ENCODE measurements around the gene RACK1. TPM values are rescaled to one million over a fixed set of nuclear protein-coding genes. Genes with fewer than 3 reads are reported as not detected.
"Not testable (repeated sequence)": the region's sequence is repeated elsewhere in the genome, so short reads cannot be mapped to it uniquely, and the experiment has no call there.

Gene RACK1
- total RNA-seq, 2 experiments from 2014 or later = 2,724 to 3,901 TPM

DNA sequence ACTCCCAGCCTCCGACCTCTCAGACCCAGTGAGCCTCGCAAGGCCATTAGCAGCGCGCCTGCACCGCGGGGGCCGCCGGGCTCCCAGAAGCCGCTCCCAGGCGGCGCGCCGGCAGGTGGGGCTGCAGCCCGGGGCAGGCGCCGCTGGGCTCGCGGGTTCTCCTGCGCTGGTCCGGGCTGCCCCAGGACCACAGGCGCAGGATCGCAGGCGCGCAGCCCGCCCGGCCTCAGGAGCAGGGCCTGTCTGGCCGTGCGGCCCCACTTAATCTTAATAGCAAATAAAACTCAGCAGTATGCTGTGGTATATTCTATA is 29.7 kb upstream of the RACK1 start:
- DNase-seq = peak; percentile 47
- CTCF ChIA-PET; POLR2A ChIA-PET; H3K27me3 Mint-ChIP-seq; H3K36me3 Mint-ChIP-seq (ENCODE audit: low read depth); intact Hi-C loops (cut with DNase I, micrococcal nuclease); H3K4me3 Mint-ChIP-seq; H3K27ac Mint-ChIP-seq; H3K9me3 Mint-ChIP-seq (ENCODE audit: low read depth); H3K4me1 Mint-ChIP-seq; ATAC-seq: not testable (repeated sequence)

DNA sequence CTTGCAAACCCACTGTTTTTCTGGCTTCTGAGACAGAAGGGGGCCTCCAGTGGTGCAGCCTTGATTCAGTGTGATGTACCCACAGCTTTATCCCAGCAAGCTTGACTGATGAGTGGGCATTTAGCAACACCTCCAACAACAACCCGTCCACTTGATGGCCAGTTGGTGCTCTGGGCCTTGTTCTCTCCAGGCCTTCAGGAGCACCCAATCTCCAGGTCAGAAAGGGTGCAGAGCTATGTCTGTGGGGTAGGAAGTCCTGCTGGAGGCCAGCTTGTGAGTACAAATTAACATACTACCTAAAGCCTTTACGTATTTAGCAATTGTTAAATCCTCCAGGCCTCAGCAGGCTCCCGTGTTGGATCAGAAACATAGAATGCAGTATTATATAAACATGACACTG is 27.4 kb upstream of the RACK1 start:
- POLR2A ChIA-PET = no interaction called here
- ATAC-seq (no peak), DNase-seq (no peak)
- Mint-ChIP-seq H3K36me3 (ENCODE audit: low read depth) (no peaks in the 10 kb centered on the region), H3K27me3 (no peaks in the 10 kb centered on the region), H3K9me3 (ENCODE audit: low read depth) (no peaks in the 10 kb centered on the region), H3K4me1 (no peaks in the 10 kb centered on the region), H3K27ac (no peak overlapping the region), H3K4me3 (no peak overlapping the region)
- intact Hi-C loops (cut with DNase I, micrococcal nuclease) = no loop called here
- CTCF ChIA-PET = no interaction called here

DNA sequence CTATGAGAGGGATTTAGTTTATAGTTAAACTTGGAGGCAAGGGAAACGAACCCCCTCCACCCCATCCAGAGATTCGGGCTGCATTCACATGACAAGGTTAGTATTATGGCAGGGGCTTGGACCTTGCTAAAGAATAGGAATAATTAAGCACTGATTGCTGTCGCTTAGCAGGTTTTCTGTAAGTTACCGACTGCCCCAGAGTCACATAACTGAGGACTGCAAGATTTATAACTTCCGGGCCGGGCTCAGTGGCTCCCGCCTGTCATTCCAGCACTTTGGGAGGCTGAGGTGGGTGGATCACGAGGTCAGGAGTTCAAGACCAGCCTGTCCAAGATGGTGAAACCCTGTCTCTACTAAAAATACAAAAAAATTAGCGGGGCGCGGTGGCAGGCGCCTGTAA is 24.2 kb upstream of the RACK1 start:
- intact Hi-C loops (cut with DNase I, micrococcal nuclease); CTCF ChIA-PET: not testable (repeated sequence)

DNA sequence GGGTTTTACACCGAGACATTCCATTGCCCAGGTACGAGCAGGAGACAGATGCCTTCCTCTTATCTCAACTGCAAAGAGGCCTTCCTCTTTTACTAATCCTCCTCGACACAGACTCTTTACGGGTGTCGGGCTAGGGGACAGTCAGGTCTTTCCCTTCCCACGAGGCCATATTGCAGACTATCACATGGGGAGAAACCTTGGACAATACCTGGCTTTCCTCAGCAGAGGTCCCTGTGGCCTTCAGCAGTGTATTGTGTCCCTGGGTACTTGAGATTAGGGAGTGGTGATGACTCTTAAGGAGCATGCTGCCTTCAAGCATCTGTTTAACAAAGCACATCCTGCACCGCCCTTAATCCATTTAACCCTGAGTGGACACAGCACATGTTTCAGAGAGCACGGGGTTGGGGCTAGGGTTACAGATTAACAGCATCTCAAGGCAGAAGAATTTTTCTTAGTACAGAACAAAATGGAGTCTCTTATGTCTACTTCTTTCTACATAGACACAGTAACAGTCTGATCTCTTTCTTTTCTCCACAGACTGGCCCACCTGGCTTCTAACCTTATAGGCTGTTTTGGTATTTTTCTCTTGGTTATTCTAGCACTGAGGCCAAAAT is 23.7 kb upstream of the RACK1 start:
- H3K4me1 Mint-ChIP-seq; intact Hi-C loops (cut with DNase I, micrococcal nuclease); H3K27ac Mint-ChIP-seq; POLR2A ChIA-PET; H3K4me3 Mint-ChIP-seq; H3K27me3 Mint-ChIP-seq; ATAC-seq; DNase-seq; CTCF ChIA-PET; H3K9me3 Mint-ChIP-seq (ENCODE audit: low read depth): not testable (repeated sequence)
- peaks cover 10% of the 10 kb centered on the region for H3K36me3 Mint-ChIP-seq (ENCODE audit: low read depth)

More for the DNA sequence above, 24.2 kb upstream of the RACK1 start:
- H3K4me3 Mint-ChIP-seq; ATAC-seq; DNase-seq; H3K9me3 Mint-ChIP-seq (ENCODE audit: low read depth); H3K4me1 Mint-ChIP-seq; H3K27me3 Mint-ChIP-seq; H3K27ac Mint-ChIP-seq; POLR2A ChIA-PET: not testable (repeated sequence)
- peaks cover 10% of the 10 kb centered on the region for H3K36me3 Mint-ChIP-seq (ENCODE audit: low read depth)

DNA sequence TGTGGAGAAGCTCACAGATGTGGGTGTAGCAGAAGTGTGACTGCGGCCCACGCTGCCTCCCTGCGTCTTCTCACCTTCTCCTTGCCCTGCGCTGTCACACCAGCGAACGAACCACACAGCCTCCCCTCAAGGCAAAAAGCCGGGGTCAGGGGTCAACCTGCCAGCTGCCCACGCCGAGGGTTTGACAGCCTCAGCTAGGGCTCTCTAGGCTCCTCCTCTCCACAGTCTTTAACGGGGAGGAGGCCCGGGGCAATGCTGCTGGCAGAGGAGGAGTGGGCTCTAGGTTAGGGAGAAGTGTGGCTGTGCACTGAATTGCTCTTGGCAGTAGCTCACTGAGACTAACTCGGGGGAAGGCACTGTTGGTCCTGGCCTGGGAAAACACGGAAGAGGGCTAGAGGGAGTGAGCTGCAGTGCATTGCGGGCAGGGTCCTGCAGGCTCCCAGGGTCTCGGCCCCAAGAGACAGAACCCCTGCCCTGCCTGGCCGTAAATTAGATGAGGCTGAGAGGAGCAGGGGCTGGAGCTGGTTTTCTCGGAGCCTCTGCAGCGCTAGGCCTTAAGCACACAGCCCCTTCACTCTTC is 21.5 kb upstream of the RACK1 start:
- no peak for ATAC-seq
- POLR2A ChIA-PET = no interaction called here
- no peak overlapping the region for H3K27ac Mint-ChIP-seq
- H3K9me3 Mint-ChIP-seq (ENCODE audit: low read depth) = no peaks in the 10 kb centered on the region
- CTCF ChIA-PET = no interaction called here
- no peaks in the 10 kb centered on the region for H3K27me3 Mint-ChIP-seq
- H3K36me3 Mint-ChIP-seq (ENCODE audit: low read depth) = peaks cover 10% of the 10 kb centered on the region
- intact Hi-C loops (cut with DNase I, micrococcal nuclease) = no loop called here
- H3K4me3 Mint-ChIP-seq = no peak overlapping the region
- DNase-seq = no peak
- H3K4me1 Mint-ChIP-seq = peaks cover 2% of the 10 kb centered on the region

DNA sequence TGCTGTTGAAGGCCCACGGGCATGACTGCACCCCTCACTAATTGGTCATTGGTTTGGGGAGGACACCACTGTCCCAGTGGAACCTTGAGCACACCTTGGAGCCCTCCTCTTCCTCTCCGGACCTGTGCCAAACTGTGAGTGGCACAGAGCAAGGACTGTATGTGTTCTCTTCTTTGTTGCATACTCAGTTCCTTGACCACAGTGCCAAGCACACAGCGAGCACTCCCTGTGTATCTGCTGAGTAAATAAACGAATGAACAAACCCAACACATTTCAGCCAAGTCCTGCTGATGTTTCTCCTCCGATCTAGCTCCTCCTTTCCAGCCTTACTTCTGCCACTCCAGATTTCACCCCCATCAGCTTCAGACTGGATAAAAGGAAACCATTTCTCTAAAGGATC is 19.9 kb upstream of the RACK1 start:
- DNase-seq (no peak), ATAC-seq (no peak)
- intact Hi-C loops (cut with DNase I, micrococcal nuclease) = no loop called here
- Mint-ChIP-seq H3K4me1 (peaks cover 12% of the 10 kb centered on the region), H3K27me3 (no peaks in the 10 kb centered on the region), H3K27ac (no peak overlapping the region), H3K36me3 (ENCODE audit: low read depth) (peaks cover 14% of the 10 kb centered on the region), H3K4me3 (no peak overlapping the region), H3K9me3 (ENCODE audit: low read depth) (no peaks in the 10 kb centered on the region)
- ChIA-PET CTCF (no interaction called here), POLR2A (no interaction called here)

DNA sequence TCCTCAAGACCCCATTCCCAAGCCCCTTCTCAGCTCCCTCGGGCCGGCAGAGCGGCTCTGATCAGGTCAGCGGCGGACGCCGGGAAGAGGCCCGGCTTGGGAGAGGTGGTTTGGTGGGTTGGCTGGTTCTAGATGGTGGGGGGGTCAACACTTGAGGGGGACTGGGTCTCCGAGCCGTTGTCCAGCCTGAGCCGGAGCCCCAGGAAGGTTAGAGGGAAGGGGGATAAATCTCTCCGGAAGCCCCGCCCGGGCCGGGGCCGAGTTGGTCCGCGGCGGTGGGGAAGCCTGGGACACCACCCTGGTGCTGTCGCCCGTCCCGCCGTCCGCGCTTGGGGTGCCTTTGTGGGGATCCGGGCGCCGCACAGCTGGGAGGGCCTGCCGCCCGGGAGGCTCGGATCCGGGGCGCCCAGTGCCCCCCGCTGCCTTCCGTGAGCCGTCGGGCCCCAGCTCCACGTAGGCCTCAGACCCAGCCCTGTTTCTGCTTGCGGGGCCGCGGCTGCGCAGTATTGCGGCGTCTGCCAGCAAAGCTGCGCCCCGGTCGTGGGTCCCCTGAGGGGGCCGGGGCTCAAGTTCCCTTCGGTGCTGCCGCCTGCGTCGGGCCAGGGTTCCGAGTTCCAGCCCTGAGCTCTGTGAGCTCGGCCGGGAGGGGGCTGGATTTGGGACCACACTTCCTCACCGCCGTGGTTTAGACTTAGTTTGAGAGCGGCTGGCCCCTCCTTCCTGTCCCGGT is 17.8 kb upstream of the RACK1 start:
- CTCF ChIA-PET = interaction anchor here (0.7 to 2.2 kb wide), 8 partner anchors 15 to 1712 kb away, joined by 3 to 10 read pairs (median 4); partner anchors contain the start of gene RACK1
- peak; percentile 65 for ATAC-seq
- Mint-ChIP-seq H3K4me3 (peak overlapping the region; percentile 91), H3K27ac (peak overlapping the region; percentile 95), H3K4me1 (peaks cover 30% of the 10 kb centered on the region), H3K27me3 (no peaks in the 10 kb centered on the region), H3K36me3 (ENCODE audit: low read depth) (peaks cover 24% of the 10 kb centered on the region), H3K9me3 (ENCODE audit: low read depth) (no peaks in the 10 kb centered on the region)
- POLR2A ChIA-PET = interaction anchor here (0.7 to 3.5 kb wide), 10 partner anchors 11 to 1523 kb away, joined by 3 to 23 read pairs (median 6); partner anchors contain the start of genes RACK1 and TRIM41
- peak; percentile 83 for DNase-seq
- intact Hi-C loops (cut with DNase I, micrococcal nuclease) = loop anchor here (1.0 to 2.0 kb wide), 10 partner anchors 15 to 969 kb away; partner anchors contain the start of genes TRIM41 (in 2 of the 2), MAPK9 (in 1 of the 2), MGAT1 (in 1 of the 2) and RACK1 (in 1 of the 2)

DNA sequence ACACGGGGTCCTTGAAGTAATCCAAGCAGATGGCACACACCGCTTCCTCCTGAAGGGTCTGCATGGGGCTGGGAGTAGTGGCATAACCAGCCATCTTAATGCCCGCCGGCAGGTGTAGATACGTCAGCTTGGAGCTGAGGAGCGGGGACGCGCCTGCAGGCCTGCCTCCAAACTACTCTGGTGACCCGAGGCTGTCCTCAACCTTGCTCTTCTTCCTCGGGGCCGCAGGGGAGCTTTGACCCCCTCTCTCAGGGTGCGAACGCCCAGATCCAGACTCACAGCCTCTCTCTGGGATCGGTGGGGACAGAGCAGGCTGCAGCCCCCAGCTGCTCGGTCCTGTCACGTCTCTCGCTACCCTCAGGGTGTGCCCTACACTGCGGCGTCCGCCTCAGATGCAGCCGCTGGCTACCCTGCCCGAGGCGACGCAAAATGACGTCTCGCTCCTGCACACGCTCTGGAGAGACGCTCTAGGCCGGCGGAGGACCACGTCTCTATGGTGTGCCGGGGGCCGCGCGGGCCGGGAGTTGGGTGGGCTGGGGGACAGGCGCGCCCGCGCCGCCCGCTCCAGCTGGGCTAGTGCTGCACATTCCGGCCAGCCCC is 17.1 kb upstream of the RACK1 start, which contains the start of gene TRIM52:
Gene TRIM52, minus strand, starts transcription at position 424 of the 600 bp plus-strand sequence. Its CDS starts 330 bp downstream, at position 94.
- Mint-ChIP-seq H3K4me1 (peaks cover 36% of the 10 kb centered on the region), H3K4me3 (peak within 1 kb of the TSS; percentile 91), H3K9me3 (ENCODE audit: low read depth) (no peaks in the 10 kb centered on the region), H3K27ac (peak within 1 kb of the TSS; percentile 95), H3K36me3 (ENCODE audit: low read depth) (peaks cover 30% of the 10 kb centered on the region), H3K27me3 (no peaks in the 10 kb centered on the region)
- ChIA-PET POLR2A (interaction anchor here (0.7 to 3.5 kb wide), 12 partner anchors 11 to 1523 kb away, joined by 3 to 23 read pairs (median 5); partner anchors contain the start of genes RACK1 and TRIM41), CTCF (interaction anchor here (0.7 to 2.2 kb wide), 9 partner anchors 9 to 1711 kb away, joined by 3 to 10 read pairs (median 4); partner anchors contain the start of gene RACK1)
- ATAC-seq = peak; percentile 85
- peak; percentile 95 for DNase-seq
- intact Hi-C loops (cut with DNase I, micrococcal nuclease) = loop anchor here (1.0 to 2.0 kb wide), 10 partner anchors 15 to 969 kb away; partner anchors contain the start of genes TRIM41 (in 2 of the 2), MAPK9 (in 1 of the 2), MGAT1 (in 1 of the 2) and RACK1 (in 1 of the 2)

DNA sequence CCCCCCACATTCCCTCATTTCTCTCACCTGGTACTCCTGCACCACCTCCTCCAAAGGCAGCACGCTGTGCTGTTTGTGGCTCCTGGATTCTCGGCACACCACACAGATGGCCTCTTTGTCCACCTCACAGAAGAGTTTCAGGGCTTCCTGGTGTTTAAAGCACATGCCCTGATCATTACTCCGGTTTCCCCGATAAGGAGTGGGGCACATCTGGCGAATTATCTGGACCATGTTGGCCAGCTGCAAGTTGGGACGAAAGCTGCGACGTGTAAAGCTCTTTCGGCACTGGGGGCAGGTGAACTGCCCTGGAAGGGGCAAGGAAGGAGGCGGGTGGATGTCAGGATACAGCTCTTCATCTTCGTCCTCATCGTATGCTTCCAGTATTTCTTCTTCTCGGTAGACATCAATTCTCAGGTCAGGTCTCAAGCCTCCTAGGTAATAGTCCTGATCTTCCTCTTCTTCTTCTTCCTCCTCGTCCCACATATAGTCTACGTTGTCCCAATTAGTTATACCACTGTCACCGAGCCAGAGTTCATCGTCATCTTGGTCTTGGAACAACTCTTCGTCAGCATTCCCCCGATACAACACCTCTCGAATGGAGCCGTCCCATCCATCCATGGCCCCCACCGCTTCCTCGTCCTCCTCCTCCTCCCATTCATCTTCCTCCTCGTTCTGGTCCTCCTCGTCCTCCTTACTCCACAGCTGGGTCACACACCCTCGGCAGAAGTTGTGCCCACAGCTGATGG is 16.4 kb upstream of the RACK1 start:
- intact Hi-C loops (cut with DNase I, micrococcal nuclease) = loop anchor here in 1 of 2 experiments (2.0 kb wide), 1 partner anchor 457 kb away; the partner anchor contains the start of gene MGAT1
- no peak for DNase-seq
- no peak for ATAC-seq
- Mint-ChIP-seq H3K27ac (peak overlapping the region; percentile 95), H3K27me3 (no peaks in the 10 kb centered on the region), H3K4me1 (peaks cover 43% of the 10 kb centered on the region), H3K9me3 (ENCODE audit: low read depth) (no peaks in the 10 kb centered on the region), H3K36me3 (ENCODE audit: low read depth) (peaks cover 37% of the 10 kb centered on the region), H3K4me3 (peak overlapping the region; percentile 91)
- CTCF ChIA-PET = interaction anchor here (0.8 to 2.2 kb wide), 7 partner anchors 8 to 75 kb away, joined by 3 to 10 read pairs (median 4); partner anchors contain the start of gene RACK1
- POLR2A ChIA-PET = interaction anchor here (0.6 to 3.5 kb wide), 9 partner anchors 10 to 76 kb away, joined by 3 to 23 read pairs (median 6); partner anchors contain the start of genes RACK1 and TRIM41

DNA sequence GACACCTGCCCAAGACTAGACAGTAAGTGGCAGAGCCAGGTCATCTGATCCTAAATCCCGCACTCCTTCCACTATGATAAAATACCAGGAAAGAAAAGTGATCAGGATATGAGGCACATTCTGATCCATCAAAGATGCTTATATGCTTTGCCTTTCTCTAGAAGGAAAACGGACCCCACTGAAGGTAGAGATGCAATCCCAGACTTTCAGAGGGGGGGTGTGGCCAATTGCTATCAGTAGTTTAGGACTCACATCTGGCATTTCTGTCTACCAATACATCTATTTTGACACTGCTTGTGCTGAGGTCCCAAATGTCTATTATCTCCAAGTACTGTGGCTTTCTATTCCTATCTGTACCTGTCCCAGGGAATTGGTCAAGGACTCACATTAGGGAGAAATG is 15.6 kb upstream of the RACK1 start:
- intact Hi-C loops (cut with DNase I, micrococcal nuclease) = no loop called here
- no peaks in the 10 kb centered on the region for H3K27me3 Mint-ChIP-seq
- H3K27ac Mint-ChIP-seq = peak overlapping the region; percentile 95
- DNase-seq = no peak
- ChIA-PET CTCF (interaction anchor here (1.2 to 2.2 kb wide), 2 partner anchors 11 to 14 kb away, joined by 3 to 8 read pairs; no protein-coding TSS in a partner anchor), POLR2A (interaction anchor here (3.5 kb wide), 1 partner anchor 9 kb away, joined by 21 read pairs; no protein-coding TSS in a partner anchor)
- H3K9me3 Mint-ChIP-seq (ENCODE audit: low read depth) = no peaks in the 10 kb centered on the region
- peaks cover 51% of the 10 kb centered on the region for H3K4me1 Mint-ChIP-seq
- ATAC-seq = no peak
- H3K4me3 Mint-ChIP-seq = peak overlapping the region; percentile 91
- peaks cover 40% of the 10 kb centered on the region for H3K36me3 Mint-ChIP-seq (ENCODE audit: low read depth)

Data from activated CD4-positive, alpha-beta T cell treated with anti-CD3 and anti-CD28 coated beads for 36 hours (primary cell).